ENCODE results near the gene MEOX1. TPM values are rescaled to one million over a fixed set of nuclear protein-coding genes. Genes with fewer than 3 reads are reported as not detected.
A peak's percentile ranks its signal among the peaks of the same experiment; 100 is the strongest.

MEOX1 gene
- total RNA-seq, 4 donors from 2014 or later = 0.32 to 4.5 (median 0.96) TPM; not detected in 1

GRCh38 chr17:43620147-43620546 lies 41.6 kb downstream of the MEOX1 start:
- H3K4me1 ChIP-seq = peaks cover 0 to 4% (median 0%) of the 10 kb centered on the region in 4 donors
- WGBS, 2 donors (ENCODE audit: low coverage in 1 of 2) = 78 to 86% methylated on average over 5 to 9 of the region's 9 CpGs
- in situ Hi-C loops (cut with MboI; ENCODE audit: low pct_ligation_motif_present in 1 of 4, low pct_unique_long_range_greater_than_20kb in 1 of 4, low sequenced_read_pairs in 3 of 4) = no loop called here

GRCh38 chr17:43619705-43620104 lies 42.0 kb downstream of the MEOX1 start:
- Histone ChIP-seq H3K36me3 (no peaks in the 10 kb centered on the region), H3K27me3 (peaks cover 4% of the 10 kb centered on the region), H3K4me3 (no peak overlapping the region), H3K9me3 (no peaks in the 10 kb centered on the region), H3K4me1 (peaks cover 0 to 4% (median 0%) of the 10 kb centered on the region in 4 donors), H3K27ac (no peak overlapping the region)
- WGBS, 2 donors (ENCODE audit: low coverage in 1 of 2) = 67 to 72% methylated on average over 1 to 5 of the region's 5 CpGs
- intact Hi-C loops (cut with DNase I; ENCODE audit: low total_unique reads) = no loop called here
- in situ Hi-C loops (cut with MboI; ENCODE audit: low pct_ligation_motif_present in 1 of 4, low pct_unique_long_range_greater_than_20kb in 1 of 4, low sequenced_read_pairs in 3 of 4) = no loop called here
- no peak for TF ChIP-seq EP300 (IDR thresholded peaks at IDR 0.05; ENCODE audit: low read depth)
- no peak for TF ChIP-seq POLR2A (IDR thresholded peaks at IDR 0.05)
- TF ChIP-seq CTCF (IDR thresholded peaks at IDR 0.05) = no peak
- TF ChIP-seq POLR2AphosphoS5 (IDR thresholded peaks at IDR 0.05) = no peak
- no peak for DNase-seq

More at GRCh38 chr17:43620147-43620546, 41.6 kb downstream of the MEOX1 start:
- Histone ChIP-seq H3K27ac (no peak overlapping the region), H3K27me3 (peaks cover 4% of the 10 kb centered on the region), H3K9me3 (no peaks in the 10 kb centered on the region), H3K36me3 (no peaks in the 10 kb centered on the region), H3K4me3 (no peak overlapping the region)
- TF ChIP-seq EP300 (IDR thresholded peaks at IDR 0.05; ENCODE audit: low read depth) (no peak), POLR2A (IDR thresholded peaks at IDR 0.05) (no peak), POLR2AphosphoS5 (IDR thresholded peaks at IDR 0.05) (no peak), CTCF (IDR thresholded peaks at IDR 0.05) (no peak)
- no peak for DNase-seq
- intact Hi-C loops (cut with DNase I; ENCODE audit: low total_unique reads) = no loop called here

GRCh38 chr17:43618276-43618675 lies 43.4 kb downstream of the MEOX1 start:
- WGBS, 2 donors (ENCODE audit: low coverage in 1 of 2) = 88 to 100% methylated on average over 1 to 8 of the region's 8 CpGs
- no peak overlapping the region for H3K4me3 ChIP-seq
- H3K9me3 ChIP-seq = no peaks in the 10 kb centered on the region
- no peak for DNase-seq
- H3K27ac ChIP-seq = no peak overlapping the region
- no peaks in the 10 kb centered on the region for H3K36me3 ChIP-seq
- peaks cover 4% of the 10 kb centered on the region for H3K27me3 ChIP-seq
- intact Hi-C loops (cut with DNase I; ENCODE audit: low total_unique reads) (no loop called here), in situ Hi-C loops (cut with MboI; ENCODE audit: low pct_ligation_motif_present in 1 of 4, low pct_unique_long_range_greater_than_20kb in 1 of 4, low sequenced_read_pairs in 3 of 4) (no loop called here)
- TF ChIP-seq POLR2AphosphoS5 (IDR thresholded peaks at IDR 0.05) (no peak), POLR2A (IDR thresholded peaks at IDR 0.05) (no peak), CTCF (IDR thresholded peaks at IDR 0.05) (no peak), EP300 (IDR thresholded peaks at IDR 0.05; ENCODE audit: low read depth) (no peak)
- peaks cover 0 to 4% (median 0%) of the 10 kb centered on the region in 4 donors for H3K4me1 ChIP-seq

GRCh38 chr17:43616852-43617251 lies 44.9 kb downstream of the MEOX1 start:
- H3K27ac ChIP-seq = no peak overlapping the region
- DNase-seq = peak; percentile 46
- peaks cover 3% of the 10 kb centered on the region for H3K27me3 ChIP-seq
- H3K4me1 ChIP-seq = peaks cover 0 to 4% (median 0%) of the 10 kb centered on the region in 4 donors
- 73% methylated on average over 5 of the region's 5 CpGs; no CpG with 5 or more reads in 1 of the 2 donors for whole genome bisulfite sequencing, 2 donors (ENCODE audit: low coverage in 1 of 2)
- intact Hi-C loops (cut with DNase I; ENCODE audit: low total_unique reads) = no loop called here
- no peaks in the 10 kb centered on the region for H3K36me3 ChIP-seq
- in situ Hi-C loops (cut with MboI; ENCODE audit: low pct_ligation_motif_present in 1 of 4, low pct_unique_long_range_greater_than_20kb in 1 of 4, low sequenced_read_pairs in 3 of 4) = no loop called here
- no peaks in the 10 kb centered on the region for H3K9me3 ChIP-seq
- TF ChIP-seq POLR2AphosphoS5 (IDR thresholded peaks at IDR 0.05) (no peak), CTCF (IDR thresholded peaks at IDR 0.05) (no peak)
- H3K4me3 ChIP-seq = no peak overlapping the region
